HepG2 (cell line): ENCODE results near the gene PYGL. TPM values are rescaled to one million over a fixed set of nuclear protein-coding genes. Genes with fewer than 3 reads are reported as not detected.
A peak's percentile ranks its signal among the peaks of the same experiment; 100 is the strongest.

Source experiments
- CREM ChIP-seq, 2 experiments: sonication (generic) in 1 of 2; formaldehyde crosslinking in 1 of 2; IDR thresholded peaks; 2 replicates each; pipeline versions ENCODE4 v1.4.0 to v1.6.1; 2016 to 2020; ENCODE audit warnings: antibody characterized with exemption in 1 of 2, mild to moderate bottlenecking in 1 of 2, missing genetic modification reagents in 1 of 2
- FOXM1 ChIP-seq: sonication (generic); formaldehyde crosslinking; IDR thresholded peaks from 2 replicates; pipeline ENCODE4 v1.5.0; 2020; ENCODE audit warnings: missing genetic modification reagents
- PLRG1 ChIP-seq: fragments of 450-650 bp; conservative IDR thresholded peaks from 2 replicates; pipeline ENCODE4 v1.6.1; 2016
- SMAD9 ChIP-seq: sonication (generic); formaldehyde crosslinking; IDR thresholded peaks from 2 replicates; pipeline ENCODE4 v1.5.1; 2020; ENCODE audit warnings: mild to moderate bottlenecking, missing genetic modification reagents
- SNRNP70 ChIP-seq: fragments of 200-400 bp; formaldehyde crosslinking; IDR thresholded peaks from 2 replicates; pipeline ENCODE4 v1.6.1; 2017; ENCODE audit warnings: mild to moderate bottlenecking, low read depth, low read length, moderate library complexity
- TCF7L2 ChIP-seq: IDR thresholded peaks from 2 replicates; pipeline ENCODE4 v1.6.1; 2011; ENCODE audit warnings: mild to moderate bottlenecking, low read depth, low read length, moderate library complexity
- TOE1 ChIP-seq: sonication (generic); formaldehyde crosslinking; IDR thresholded peaks from 2 replicates; pipeline ENCODE4 v1.4.0; 2020; ENCODE audit warnings: mild to moderate bottlenecking, missing genetic modification reagents
- ZKSCAN5 ChIP-seq: sonication (generic); formaldehyde crosslinking; IDR thresholded peaks from 2 replicates; pipeline ENCODE4 v1.5.1; 2020; ENCODE audit warnings: mild to moderate bottlenecking, missing genetic modification reagents
- ZNF207 ChIP-seq: fragments of 450-650 bp; IDR thresholded peaks from 2 replicates; pipeline ENCODE4 v1.6.1; 2016; ENCODE audit warnings: antibody characterized with exemption, borderline replicate concordance
- ZNF232 ChIP-seq: sonication (generic); formaldehyde crosslinking; IDR thresholded peaks from 2 replicates; pipeline ENCODE4 v1.4.0; 2020; ENCODE audit warnings: missing genetic modification reagents, borderline replicate concordance
- ZNF296 ChIP-seq: sonication (generic); formaldehyde crosslinking; conservative IDR thresholded peaks from 2 replicates; pipeline ENCODE4 v1.5.0; 2020; ENCODE audit warnings: mild to moderate bottlenecking, missing genetic modification reagents
- ZNF33B ChIP-seq: sonication (generic); formaldehyde crosslinking; IDR thresholded peaks from 2 replicates; pipeline ENCODE4 v1.5.1; 2020; ENCODE audit warnings: mild to moderate bottlenecking, missing genetic modification reagents
- polyA plus RNA-seq, 8 experiments: library from polyadenylated mRNA; depleted of rRNA in 3 of 8; stranded (reverse) in 7 of 8; unstranded in 1 of 8; fragments of >200 nt; fragmentation: Illumina TruSeq in 4 of 8; extraction: Trizol in 4 of 8; gene quantifications; 2 replicates each; pipeline versions ENCODE4 v1.2.1 to v1.2.3, GENCODE V29; 2011 to 2016; ENCODE audit warnings: low read depth in 4 of 8, missing spikeins in 1 of 8, mixed read lengths in 1 of 8; ENCODE audit not compliant: insufficient read depth in 1 of 8
- total RNA-seq, 5 experiments: library from RNA; depleted of rRNA; stranded (reverse); fragments of >200 nt; fragmentation: Illumina TruSeq; extraction: Trizol; gene quantifications; 2 replicates each; pipeline ENCODE4 v1.2.3, GENCODE V29; 2016; ENCODE audit warnings: low read depth in 1 of 5
- TF ChIP-seq, protein P1 (sequence below): sonication (generic); formaldehyde crosslinking; IDR thresholded peaks from 2 replicates; pipeline ENCODE4 v1.5.0; 2020; ENCODE audit warnings: mild to moderate bottlenecking, low read depth, missing genetic modification reagents, borderline replicate concordance
- TF ChIP-seq, protein P2 (sequence below): sonication (generic); formaldehyde crosslinking; IDR thresholded peaks from 2 replicates; pipeline ENCODE4 v1.4.0; 2020; ENCODE audit warnings: low read depth, mild to moderate bottlenecking, missing genetic modification reagents
- TF ChIP-seq, protein P3 (sequence below): sonication (generic); formaldehyde crosslinking; IDR thresholded peaks from 2 replicates; pipeline ENCODE4 v1.4.0; 2020; ENCODE audit warnings: missing genetic modification reagents
- TF ChIP-seq, protein P4 (sequence below): sonication (generic); formaldehyde crosslinking; IDR thresholded peaks from 2 replicates; pipeline ENCODE4 v1.9.0; 2022; ENCODE audit warnings: missing genetic modification reagents, mild to moderate bottlenecking, borderline replicate concordance
- TF ChIP-seq, protein P5 (sequence below), 2 experiments: IDR thresholded peaks; 2 replicates each; pipeline ENCODE4 v1.6.1; 2011 to 2012; ENCODE audit warnings: low read length in 2 of 2, borderline replicate concordance in 1 of 2, low read depth in 1 of 2, mild to moderate bottlenecking in 1 of 2, moderate library complexity in 1 of 2
- TF ChIP-seq, protein P6 (sequence below): sonication (generic); formaldehyde crosslinking; IDR thresholded peaks from 2 replicates; pipeline ENCODE4 v1.9.0; 2021; ENCODE audit warnings: missing genetic modification reagents, mild to moderate bottlenecking, borderline replicate concordance

The PYGL gene
- total and polyA plus RNA-seq, 2 of the 13 experiments (the other 11 are each of a cell fraction or from before 2014, with no cell fraction given) = 98.4 to 110 TPM

DNA sequence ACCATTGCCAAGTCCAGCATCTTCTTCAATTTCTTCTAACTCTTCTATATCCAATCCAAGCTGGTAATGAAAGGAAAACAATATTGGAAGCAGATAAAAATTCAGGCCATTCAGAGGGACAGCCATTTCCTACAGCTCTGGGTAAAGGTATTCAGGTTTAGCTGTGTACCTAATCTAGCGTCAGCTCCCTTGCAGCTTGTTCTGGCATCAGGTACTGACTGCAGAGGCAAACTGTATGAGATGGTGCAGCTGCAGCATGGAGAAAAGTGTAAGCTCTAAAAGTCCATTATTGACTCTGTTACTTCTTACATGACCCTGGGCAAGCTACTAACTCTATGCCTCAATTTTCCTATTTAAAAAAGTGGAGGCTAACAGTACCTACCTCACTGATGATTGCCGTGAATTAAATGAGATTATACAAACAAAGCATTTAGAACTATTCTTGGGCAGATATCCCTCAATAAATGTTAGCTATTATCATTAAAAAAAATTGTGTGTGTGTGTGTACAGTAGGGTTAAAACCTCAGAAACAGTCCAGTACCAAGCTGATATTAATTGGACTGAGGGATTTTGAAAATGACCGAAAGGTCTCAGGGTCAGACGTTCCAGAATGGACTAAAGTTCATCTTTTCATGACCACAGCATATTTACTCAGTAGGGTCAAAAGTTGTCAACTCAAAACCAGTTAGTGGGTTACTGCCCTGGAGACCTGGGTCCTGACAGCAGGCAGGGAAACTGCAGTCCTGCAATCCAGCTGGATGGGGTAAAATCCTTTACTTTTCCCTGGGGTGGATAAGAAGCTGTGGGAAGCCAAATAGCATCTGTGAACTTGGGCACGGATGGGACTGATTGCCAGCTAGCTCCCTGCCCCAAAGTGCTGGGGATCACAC is 8.9 kb downstream of the PYGL start (continued):
- TF ChIP-seq, protein P1, sequence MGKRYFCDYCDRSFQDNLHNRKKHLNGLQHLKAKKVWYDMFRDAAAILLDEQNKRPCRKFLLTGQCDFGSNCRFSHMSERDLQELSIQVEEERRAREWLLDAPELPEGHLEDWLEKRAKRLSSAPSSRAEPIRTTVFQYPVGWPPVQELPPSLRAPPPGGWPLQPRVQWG (CRISPR knock-in tag) = no peak
- TF ChIP-seq ZNF207 (no peak), SNRNP70 (no peak), ZNF296 (CRISPR knock-in tag) (no peak), TOE1 (CRISPR knock-in tag) (no peak), ZNF33B (no peak), FOXM1 (CRISPR knock-in tag) (no peak), TCF7L2 (no peak), CREM (IDR thresholded peaks at IDR 0.05) (peak; percentile 77), CREM (CRISPR knock-in tag; IDR thresholded peaks at IDR 0.05) (no peak), ZKSCAN5 (no peak), ZNF232 (CRISPR knock-in tag) (0 out of 2 replicates have a peak, but pooled peaks have one; percentile 55), SMAD9 (no peak), PLRG1 (no peak)
- TF ChIP-seq, protein P2, sequence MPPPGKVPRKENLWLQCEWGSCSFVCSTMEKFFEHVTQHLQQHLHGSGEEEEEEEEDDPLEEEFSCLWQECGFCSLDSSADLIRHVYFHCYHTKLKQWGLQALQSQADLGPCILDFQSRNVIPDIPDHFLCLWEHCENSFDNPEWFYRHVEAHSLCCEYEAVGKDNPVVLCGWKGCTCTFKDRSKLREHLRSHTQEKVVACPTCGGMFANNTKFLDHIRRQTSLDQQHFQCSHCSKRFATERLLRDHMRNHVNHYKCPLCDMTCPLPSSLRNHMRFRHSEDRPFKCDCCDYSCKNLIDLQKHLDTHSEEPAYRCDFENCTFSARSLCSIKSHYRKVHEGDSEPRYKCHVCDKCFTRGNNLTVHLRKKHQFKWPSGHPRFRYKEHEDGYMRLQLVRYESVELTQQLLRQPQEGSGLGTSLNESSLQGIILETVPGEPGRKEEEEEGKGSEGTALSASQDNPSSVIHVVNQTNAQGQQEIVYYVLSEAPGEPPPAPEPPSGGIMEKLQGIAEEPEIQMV (CRISPR knock-in tag) = no peak
- TF ChIP-seq, protein P3, sequence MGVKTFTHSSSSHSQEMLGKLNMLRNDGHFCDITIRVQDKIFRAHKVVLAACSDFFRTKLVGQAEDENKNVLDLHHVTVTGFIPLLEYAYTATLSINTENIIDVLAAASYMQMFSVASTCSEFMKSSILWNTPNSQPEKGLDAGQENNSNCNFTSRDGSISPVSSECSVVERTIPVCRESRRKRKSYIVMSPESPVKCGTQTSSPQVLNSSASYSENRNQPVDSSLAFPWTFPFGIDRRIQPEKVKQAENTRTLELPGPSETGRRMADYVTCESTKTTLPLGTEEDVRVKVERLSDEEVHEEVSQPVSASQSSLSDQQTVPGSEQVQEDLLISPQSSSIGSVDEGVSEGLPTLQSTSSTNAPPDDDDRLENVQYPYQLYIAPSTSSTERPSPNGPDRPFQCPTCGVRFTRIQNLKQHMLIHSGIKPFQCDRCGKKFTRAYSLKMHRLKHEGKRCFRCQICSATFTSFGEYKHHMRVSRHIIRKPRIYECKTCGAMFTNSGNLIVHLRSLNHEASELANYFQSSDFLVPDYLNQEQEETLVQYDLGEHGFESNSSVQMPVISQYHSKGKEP (CRISPR knock-in tag) = no peak
- TF ChIP-seq, protein P4, sequence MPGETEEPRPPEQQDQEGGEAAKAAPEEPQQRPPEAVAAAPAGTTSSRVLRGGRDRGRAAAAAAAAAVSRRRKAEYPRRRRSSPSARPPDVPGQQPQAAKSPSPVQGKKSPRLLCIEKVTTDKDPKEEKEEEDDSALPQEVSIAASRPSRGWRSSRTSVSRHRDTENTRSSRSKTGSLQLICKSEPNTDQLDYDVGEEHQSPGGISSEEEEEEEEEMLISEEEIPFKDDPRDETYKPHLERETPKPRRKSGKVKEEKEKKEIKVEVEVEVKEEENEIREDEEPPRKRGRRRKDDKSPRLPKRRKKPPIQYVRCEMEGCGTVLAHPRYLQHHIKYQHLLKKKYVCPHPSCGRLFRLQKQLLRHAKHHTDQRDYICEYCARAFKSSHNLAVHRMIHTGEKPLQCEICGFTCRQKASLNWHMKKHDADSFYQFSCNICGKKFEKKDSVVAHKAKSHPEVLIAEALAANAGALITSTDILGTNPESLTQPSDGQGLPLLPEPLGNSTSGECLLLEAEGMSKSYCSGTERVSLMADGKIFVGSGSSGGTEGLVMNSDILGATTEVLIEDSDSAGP = no peak
- TF ChIP-seq, protein P5, sequence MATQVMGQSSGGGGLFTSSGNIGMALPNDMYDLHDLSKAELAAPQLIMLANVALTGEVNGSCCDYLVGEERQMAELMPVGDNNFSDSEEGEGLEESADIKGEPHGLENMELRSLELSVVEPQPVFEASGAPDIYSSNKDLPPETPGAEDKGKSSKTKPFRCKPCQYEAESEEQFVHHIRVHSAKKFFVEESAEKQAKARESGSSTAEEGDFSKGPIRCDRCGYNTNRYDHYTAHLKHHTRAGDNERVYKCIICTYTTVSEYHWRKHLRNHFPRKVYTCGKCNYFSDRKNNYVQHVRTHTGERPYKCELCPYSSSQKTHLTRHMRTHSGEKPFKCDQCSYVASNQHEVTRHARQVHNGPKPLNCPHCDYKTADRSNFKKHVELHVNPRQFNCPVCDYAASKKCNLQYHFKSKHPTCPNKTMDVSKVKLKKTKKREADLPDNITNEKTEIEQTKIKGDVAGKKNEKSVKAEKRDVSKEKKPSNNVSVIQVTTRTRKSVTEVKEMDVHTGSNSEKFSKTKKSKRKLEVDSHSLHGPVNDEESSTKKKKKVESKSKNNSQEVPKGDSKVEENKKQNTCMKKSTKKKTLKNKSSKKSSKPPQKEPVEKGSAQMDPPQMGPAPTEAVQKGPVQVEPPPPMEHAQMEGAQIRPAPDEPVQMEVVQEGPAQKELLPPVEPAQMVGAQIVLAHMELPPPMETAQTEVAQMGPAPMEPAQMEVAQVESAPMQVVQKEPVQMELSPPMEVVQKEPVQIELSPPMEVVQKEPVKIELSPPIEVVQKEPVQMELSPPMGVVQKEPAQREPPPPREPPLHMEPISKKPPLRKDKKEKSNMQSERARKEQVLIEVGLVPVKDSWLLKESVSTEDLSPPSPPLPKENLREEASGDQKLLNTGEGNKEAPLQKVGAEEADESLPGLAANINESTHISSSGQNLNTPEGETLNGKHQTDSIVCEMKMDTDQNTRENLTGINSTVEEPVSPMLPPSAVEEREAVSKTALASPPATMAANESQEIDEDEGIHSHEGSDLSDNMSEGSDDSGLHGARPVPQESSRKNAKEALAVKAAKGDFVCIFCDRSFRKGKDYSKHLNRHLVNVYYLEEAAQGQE (IDR thresholded peaks at IDR 0.05; ENCODE audit: borderline replicate concordance in 1 of 2, low read depth in 1 of 2, low read length in 2 of 2) = no peak
- TF ChIP-seq, protein P6, sequence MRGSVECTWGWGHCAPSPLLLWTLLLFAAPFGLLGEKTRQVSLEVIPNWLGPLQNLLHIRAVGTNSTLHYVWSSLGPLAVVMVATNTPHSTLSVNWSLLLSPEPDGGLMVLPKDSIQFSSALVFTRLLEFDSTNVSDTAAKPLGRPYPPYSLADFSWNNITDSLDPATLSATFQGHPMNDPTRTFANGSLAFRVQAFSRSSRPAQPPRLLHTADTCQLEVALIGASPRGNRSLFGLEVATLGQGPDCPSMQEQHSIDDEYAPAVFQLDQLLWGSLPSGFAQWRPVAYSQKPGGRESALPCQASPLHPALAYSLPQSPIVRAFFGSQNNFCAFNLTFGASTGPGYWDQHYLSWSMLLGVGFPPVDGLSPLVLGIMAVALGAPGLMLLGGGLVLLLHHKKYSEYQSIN (CRISPR knock-in tag) = no peak
